Measurements from ENCODE around the gene TNFRSF17. TPM values are rescaled to one million over a fixed set of nuclear protein-coding genes. Genes with fewer than 3 reads are reported as not detected.
"Not testable (repeated sequence)": the region's sequence is repeated elsewhere in the genome, so short reads cannot be mapped to it uniquely, and the experiment has no call there.

TNFRSF17 gene
- total RNA-seq (1 to 10 TPM; 1.2 TPM), polyA plus RNA-seq (ENCODE audit: insufficient read length in 6 of 6) (under 1 TPM in 2 of 6 donors, not detected in 4; 0.24 to 0.54 TPM)
- long read RNA-seq, donor 1 = 0 reads
- long read RNA-seq, donor 2 = 0 reads
- long read RNA-seq, donor 3 = 0 reads
- long read RNA-seq, donor 4, partial matches to known transcripts = 0 of 3 reads
- long read RNA-seq, donor 4, other reads (novel, unspliced or antisense) = 1 of 3 reads
- long read RNA-seq, donor 5 = 0 reads
- long read RNA-seq, donor 6 = 0 reads
- long read RNA-seq, donor 7 = 0 reads
- long read RNA-seq, donor 8 = 0 reads
- long read RNA-seq, donor 9 = 0 reads
- long read RNA-seq, donor 10, partial matches to known transcripts = 0 of 3 reads
- long read RNA-seq, donor 10, other reads (novel, unspliced or antisense) = 0 of 3 reads
- long read RNA-seq, donor 11 = 0 reads
- long read RNA-seq, donor 12 = 0 reads

- Histone ChIP-seq H3K27ac (no peak within 1 kb of the TSS), H3K27me3 (no peaks in the 10 kb centered on the region), H3K4me1 (no peaks in the 10 kb centered on the region), H3K36me3 (no peaks in the 10 kb centered on the region), H3K9me3 (no peaks in the 10 kb centered on the region), H3K4me3 (no peak within 1 kb of the TSS)
- no peak for TF ChIP-seq CTCF (IDR thresholded peaks at IDR 0.05)
- intact Hi-C loops (cut with DNase I) = no loop called here
- DNase-seq (no peak), ATAC-seq (no peak)
Observed at GRCh38 chr16:11964761-11965551, at the start of gene TNFRSF17. TNFRSF17 (plus strand) TSS chr16:11965210; CDS start chr16:11965325, 115 bp downstream.

GRCh38 chr16:11915644-11916523, 49.1 kb upstream of the TNFRSF17 start, which contains the start of gene GSPT1:
GSPT1 (minus strand) TSS chr16:11915956; CDS start chr16:11915720, 236 bp downstream.
- Histone ChIP-seq H3K4me3 (peak within 1 kb of the TSS; percentile 85 to 86), H3K9me3 (no peaks in the 10 kb centered on the region), H3K36me3 (no peaks in the 10 kb centered on the region), H3K4me1 (peaks cover 13 to 38% of the 10 kb centered on the region in 2 donors), H3K27ac (peak within 1 kb of the TSS; percentile 94 to 95), H3K27me3 (no peaks in the 10 kb centered on the region)
- ATAC-seq (peak; percentile 93), DNase-seq (peak; percentile 97 to 100 (median 99))
- peak in 1 of 2 donors; percentile 74 for TF ChIP-seq CTCF (IDR thresholded peaks at IDR 0.05)
- intact Hi-C loops (cut with DNase I) = loop anchor here in 1 of 2 donors (10.0 kb wide), 1 partner anchor 61 kb away; the partner anchor contains the start of gene RSL1D1

- Histone ChIP-seq H3K36me3 (no peaks in the 10 kb centered on the region), H3K4me1 (peaks cover 13 to 32% of the 10 kb centered on the region in 2 donors), H3K27me3 (no peaks in the 10 kb centered on the region), H3K27ac (peak overlapping the region; percentile 90 to 94), H3K9me3 (no peaks in the 10 kb centered on the region), H3K4me3 (peak overlapping the region; percentile 36 to 85)
- ATAC-seq (peak; percentile 65), DNase-seq (peak in 3 of 4 donors; percentile 23 to 54 (median 40))
- no peak for TF ChIP-seq CTCF (IDR thresholded peaks at IDR 0.05)
- intact Hi-C loops (cut with DNase I) = loop anchor here in 1 of 2 donors (10.0 kb wide), 1 partner anchor 62 kb away; the partner anchor contains the start of gene RSL1D1
Observed at GRCh38 chr16:11916524-11917285, 48.3 kb upstream of the TNFRSF17 start.

- DNase-seq; H3K4me1 ChIP-seq; H3K27ac ChIP-seq; ATAC-seq; intact Hi-C loops (cut with DNase I); H3K36me3 ChIP-seq; H3K4me3 ChIP-seq; H3K9me3 ChIP-seq; H3K27me3 ChIP-seq: not testable (repeated sequence)
Observed at GRCh38 chr16:11924046-11924445, 41.0 kb upstream of the TNFRSF17 start.

- intact Hi-C loops (cut with DNase I); H3K27ac ChIP-seq: not testable (repeated sequence)
Observed at GRCh38 chr16:11927350-11927749, 37.7 kb upstream of the TNFRSF17 start.

GRCh38 chr16:11941945-11942344, 23.1 kb upstream of the TNFRSF17 start, which contains the start of gene NPIPB2:
NPIPB2 (minus strand) TSS chr16:11942045; CDS start chr16:11942045, 0 bp downstream.
- DNase-seq; intact Hi-C loops (cut with DNase I); H3K36me3 ChIP-seq; H3K4me3 ChIP-seq; H3K27me3 ChIP-seq; H3K4me1 ChIP-seq; ATAC-seq; H3K27ac ChIP-seq; H3K9me3 ChIP-seq: not testable (repeated sequence)

More at GRCh38 chr16:11927350-11927749, 37.7 kb upstream of the TNFRSF17 start:
- DNase-seq, H3K9me3 ChIP-seq, H3K4me1 ChIP-seq, H3K36me3 ChIP-seq, ATAC-seq, H3K4me3 ChIP-seq, H3K27me3 ChIP-seq: not testable (repeated sequence)

All from left lung (tissue), 14 donors.